CD4-positive, alpha-beta memory T cell (primary cell): ENCODE results near the gene SLC35E4. TPM values are rescaled to one million over a fixed set of nuclear protein-coding genes. Genes with fewer than 3 reads are reported as not detected.

Source experiments
- CTCF ChIA-PET: fragments of 350-600 bp; sonication (Branson Sonifier 250); formaldehyde crosslinking; loops from one replicate; lab custom pipeline; 2021; ENCODE audit warnings: inconsistent platforms; ENCODE audit not compliant: partially characterized antibody; lab: Charles Lee
- POLR2A ChIA-PET: fragments of 350-600 bp; sonication (Branson Sonifier 250); formaldehyde crosslinking; loops from one replicate; lab custom pipeline; 2021; ENCODE audit not compliant: partially characterized antibody; lab: Charles Lee
- DNase-seq, 5 donors: peaks; one replicate each; pipeline versions ENCODE4 v3.0.0 to v3.0.0-alpha.2; 2020 to 2022; ENCODE audit warnings: mixed read lengths in 1 of 5
- H3K27ac ChIP-seq: one replicate; pipeline ENCODE4 v1.7.0; 2013; ENCODE audit warnings: low read depth, low read length
- H3K27me3 ChIP-seq: 2 replicates; pipeline ENCODE4 v1.7.0; 2013; ENCODE audit warnings: mild to moderate bottlenecking, low read length, moderate library complexity; ENCODE audit not compliant: insufficient read depth
- H3K36me3 ChIP-seq: 2 replicates; pipeline ENCODE4 v1.7.0; 2013; ENCODE audit warnings: mild to moderate bottlenecking, low read length, moderate library complexity; ENCODE audit not compliant: insufficient read depth
- H3K4me1 ChIP-seq: 2 replicates; pipeline ENCODE4 v1.7.0; 2013; ENCODE audit warnings: mild to moderate bottlenecking, low read length, moderate library complexity; ENCODE audit not compliant: insufficient read depth
- H3K4me3 ChIP-seq, 2 donors: one replicate each; pipeline ENCODE4 v1.7.0; 2013; ENCODE audit warnings: low read length in 2 of 2, mild to moderate bottlenecking in 1 of 2
- H3K9me3 ChIP-seq, 2 donors: one replicate each; pipeline ENCODE4 v1.7.0; 2013; ENCODE audit warnings: low read length in 2 of 2, control low read depth in 1 of 2; ENCODE audit not compliant: control insufficient read depth in 1 of 2
- H3K27ac Mint-ChIP-seq, 7 donors: one replicate each; pipeline ENCODE4 v1.8.0; 2020 to 2021; ENCODE audit warnings: mixed read lengths in 7 of 7, mild to moderate bottlenecking in 6 of 7, inconsistent platforms in 3 of 7, moderate library complexity in 3 of 7
- H3K27me3 Mint-ChIP-seq, 2 donors: one replicate each; pipeline ENCODE4 v1.8.0; 2020 to 2021; ENCODE audit warnings: mixed read lengths in 2 of 2
- H3K36me3 Mint-ChIP-seq, 2 donors: one replicate each; pipeline ENCODE4 v1.8.0; 2020 to 2021; ENCODE audit warnings: mixed read lengths in 2 of 2, inconsistent platforms in 1 of 2, mild to moderate bottlenecking in 1 of 2
- H3K4me1 Mint-ChIP-seq, 4 donors: one replicate each; pipeline ENCODE4 v1.8.0; 2020 to 2021; ENCODE audit warnings: mixed read lengths in 4 of 4, mild to moderate bottlenecking in 1 of 4
- H3K4me3 Mint-ChIP-seq, 8 donors: one replicate each; pipeline ENCODE4 v1.8.0; 2020 to 2021; ENCODE audit warnings: mixed read lengths in 8 of 8, mild to moderate bottlenecking in 7 of 8, moderate library complexity in 6 of 8, inconsistent platforms in 3 of 8
- H3K9me3 Mint-ChIP-seq, 8 donors: one replicate each; pipeline ENCODE4 v1.8.0; 2020 to 2021; ENCODE audit warnings: mixed read lengths in 8 of 8, mild to moderate bottlenecking in 5 of 8, inconsistent platforms in 3 of 8, moderate library complexity in 1 of 8
- intact Hi-C: fragments of 100-400 bp; cut with micrococcal nuclease; formaldehyde crosslinking; loops from one replicate; pipeline ENCODE4 v1.15.1; 2023
- polyA plus RNA-seq, 2 donors: library from polyadenylated mRNA; unstranded; fragments of 300-500 nt; fragmentation: Illumina TruSeq; gene quantifications; one replicate each; pipeline ENCODE4 v1.2.3, GENCODE V29; 2021
- total RNA-seq, 2 experiments: library from RNA; stranded (reverse); gene quantifications; one replicate each; pipeline ENCODE4 v1.2.3, GENCODE V29; 2021

SLC35E4 gene
- total and polyA plus RNA-seq, 4 experiments from 2014 or later, result 0.61 to 3.0 (median 2.0) TPM

- Mint-ChIP-seq H3K4me3 (peak overlapping the region in 1 of 8 donors; percentile 39), H3K9me3 (peaks cover 0 to 2% (median 0%) of the 10 kb centered on the region in 8 donors), H3K4me1 (peaks cover 9 to 30% (median 19%) of the 10 kb centered on the region in 4 donors), H3K27ac (peak overlapping the region in 2 of 7 donors; percentile 65 to 84), H3K27me3 (peaks cover 0 to 1% of the 10 kb centered on the region in 2 donors), H3K36me3 (no peaks in the 10 kb centered on the region)
- no peak for DNase-seq
- Histone ChIP-seq H3K36me3 (no peaks in the 10 kb centered on the region), H3K27ac (no peak overlapping the region), H3K4me1 (peaks cover 16% of the 10 kb centered on the region), H3K4me3 (no peak overlapping the region), H3K9me3 (no peaks in the 10 kb centered on the region), H3K27me3 (no peaks in the 10 kb centered on the region)
- POLR2A ChIA-PET, result no interaction called here
- CTCF ChIA-PET, result interaction anchor here (0.8 to 1.0 kb wide), 2 partner anchors 25 to 146 kb away, joined by 3 to 4 read pairs; no protein-coding TSS in a partner anchor
- intact Hi-C loops, result no loop called here
Observed at GRCh38 chr22:30609260-30610185, 26.1 kb upstream of the SLC35E4 start.

GRCh38 chr22:30610299-30610698 lies 25.3 kb upstream of the SLC35E4 start:
- intact Hi-C loops, result no loop called here
- H3K4me1 ChIP-seq, result peaks cover 16% of the 10 kb centered on the region
- Mint-ChIP-seq H3K4me3 (no peak overlapping the region), H3K4me1 (peaks cover 9 to 28% (median 17%) of the 10 kb centered on the region in 4 donors), H3K36me3 (no peaks in the 10 kb centered on the region), H3K9me3 (peaks cover 0 to 2% (median 0%) of the 10 kb centered on the region in 8 donors), H3K27me3 (peaks cover 0 to 1% of the 10 kb centered on the region in 2 donors), H3K27ac (peak overlapping the region in 2 of 7 donors; percentile 37 to 67)
- no peak overlapping the region for H3K4me3 ChIP-seq
- CTCF ChIA-PET, result interaction anchor here (1.0 kb wide), 1 partner anchor 25 kb away, joined by 4 read pairs; no protein-coding TSS in a partner anchor
- H3K9me3 ChIP-seq, result no peaks in the 10 kb centered on the region
- no peaks in the 10 kb centered on the region for H3K36me3 ChIP-seq
- DNase-seq, result no peak
- POLR2A ChIA-PET, result no interaction called here
- H3K27me3 ChIP-seq, result no peaks in the 10 kb centered on the region
- no peak overlapping the region for H3K27ac ChIP-seq

- H3K27me3 ChIP-seq, result no peaks in the 10 kb centered on the region
- peaks cover 0 to 2% (median 0%) of the 10 kb centered on the region in 8 donors for H3K9me3 Mint-ChIP-seq
- peaks cover 7 to 19% (median 10%) of the 10 kb centered on the region in 4 donors for H3K4me1 Mint-ChIP-seq
- no peak for DNase-seq
- H3K36me3 Mint-ChIP-seq, result no peaks in the 10 kb centered on the region
- H3K4me1 ChIP-seq, result peaks cover 9% of the 10 kb centered on the region
- POLR2A ChIA-PET, result no interaction called here
- H3K27ac ChIP-seq, result no peak overlapping the region
- CTCF ChIA-PET, result no interaction called here
- peaks cover 0 to 1% of the 10 kb centered on the region in 2 donors for H3K27me3 Mint-ChIP-seq
- H3K27ac Mint-ChIP-seq, result no peak overlapping the region
- intact Hi-C loops, result no loop called here
- no peak overlapping the region for H3K4me3 Mint-ChIP-seq
- no peak overlapping the region for H3K4me3 ChIP-seq
- H3K9me3 ChIP-seq, result no peaks in the 10 kb centered on the region
- H3K36me3 ChIP-seq, result no peaks in the 10 kb centered on the region
Observed at GRCh38 chr22:30611197-30611596, 24.4 kb upstream of the SLC35E4 start.

GRCh38 chr22:30612789-30613188 lies 22.8 kb upstream of the SLC35E4 start:
- ChIA-PET POLR2A (no interaction called here), CTCF (no interaction called here)
- H3K27me3 ChIP-seq, result no peaks in the 10 kb centered on the region
- Mint-ChIP-seq H3K27me3 (peaks cover 0 to 2% of the 10 kb centered on the region in 2 donors), H3K27ac (no peak overlapping the region), H3K4me1 (peaks cover 0 to 6% (median 2%) of the 10 kb centered on the region in 4 donors), H3K9me3 (peaks cover 0 to 2% (median 0%) of the 10 kb centered on the region in 8 donors), H3K36me3 (no peaks in the 10 kb centered on the region), H3K4me3 (no peak overlapping the region)
- no peak for DNase-seq
- H3K36me3 ChIP-seq, result no peaks in the 10 kb centered on the region
- H3K4me1 ChIP-seq, result no peaks in the 10 kb centered on the region
- no peak overlapping the region for H3K27ac ChIP-seq
- no peak overlapping the region for H3K4me3 ChIP-seq
- no peaks in the 10 kb centered on the region for H3K9me3 ChIP-seq
- intact Hi-C loops, result no loop called here

- CTCF ChIA-PET, result interaction anchor here (1.2 kb wide), 1 partner anchor 10 kb away, joined by 5 read pairs; no protein-coding TSS in a partner anchor
Observed at GRCh38 chr22:30614268-30614667, 21.3 kb upstream of the SLC35E4 start.

GRCh38 chr22:30614879-30615278 lies 20.7 kb upstream of the SLC35E4 start:
- no peaks in the 10 kb centered on the region for H3K9me3 Mint-ChIP-seq
- no peaks in the 10 kb centered on the region for H3K36me3 ChIP-seq
- H3K27ac ChIP-seq, result no peak overlapping the region
- H3K4me1 Mint-ChIP-seq, result no peaks in the 10 kb centered on the region
- H3K4me3 ChIP-seq, result no peak overlapping the region
- H3K27me3 Mint-ChIP-seq, result peaks cover 0 to 2% of the 10 kb centered on the region in 2 donors
- DNase-seq, result no peak
- no peaks in the 10 kb centered on the region for H3K4me1 ChIP-seq
- H3K27ac Mint-ChIP-seq, result no peak overlapping the region
- no peaks in the 10 kb centered on the region for H3K27me3 ChIP-seq
- H3K9me3 ChIP-seq, result no peaks in the 10 kb centered on the region
- CTCF ChIA-PET, result interaction anchor here (1.2 kb wide), 1 partner anchor 11 kb away, joined by 5 read pairs; no protein-coding TSS in a partner anchor
- H3K4me3 Mint-ChIP-seq, result no peak overlapping the region
- POLR2A ChIA-PET, result no interaction called here
- intact Hi-C loops, result no loop called here
- no peaks in the 10 kb centered on the region for H3K36me3 Mint-ChIP-seq

More at GRCh38 chr22:30614268-30614667, 21.3 kb upstream of the SLC35E4 start:
- H3K9me3 Mint-ChIP-seq, result peaks cover 0 to 1% (median 0%) of the 10 kb centered on the region in 8 donors
- H3K4me1 Mint-ChIP-seq, result peaks cover 0 to 3% (median 2%) of the 10 kb centered on the region in 4 donors
- intact Hi-C loops, result no loop called here
- Histone ChIP-seq H3K36me3 (no peaks in the 10 kb centered on the region), H3K27ac (no peak overlapping the region), H3K27me3 (no peaks in the 10 kb centered on the region), H3K4me3 (no peak overlapping the region), H3K9me3 (no peaks in the 10 kb centered on the region), H3K4me1 (no peaks in the 10 kb centered on the region)
- H3K27me3 Mint-ChIP-seq, result peaks cover 0 to 2% of the 10 kb centered on the region in 2 donors
- H3K4me3 Mint-ChIP-seq, result no peak overlapping the region
- H3K27ac Mint-ChIP-seq, result no peak overlapping the region
- POLR2A ChIA-PET, result no interaction called here
- DNase-seq, result no peak
- no peaks in the 10 kb centered on the region for H3K36me3 Mint-ChIP-seq

GRCh38 chr22:30615543-30615954 lies 20.0 kb upstream of the SLC35E4 start:
- DNase-seq, result no peak
- no peaks in the 10 kb centered on the region for H3K36me3 Mint-ChIP-seq
- Histone ChIP-seq H3K27ac (no peak overlapping the region), H3K4me1 (no peaks in the 10 kb centered on the region), H3K9me3 (no peaks in the 10 kb centered on the region), H3K4me3 (no peak overlapping the region), H3K36me3 (no peaks in the 10 kb centered on the region), H3K27me3 (no peaks in the 10 kb centered on the region)
- H3K27me3 Mint-ChIP-seq, result peaks cover 0 to 2% of the 10 kb centered on the region in 2 donors
- CTCF ChIA-PET, result interaction anchor here (1.2 kb wide), 1 partner anchor 11 kb away, joined by 5 read pairs; no protein-coding TSS in a partner anchor
- intact Hi-C loops, result no loop called here
- no peaks in the 10 kb centered on the region for H3K9me3 Mint-ChIP-seq
- H3K4me3 Mint-ChIP-seq, result no peak overlapping the region
- H3K4me1 Mint-ChIP-seq, result no peaks in the 10 kb centered on the region
- POLR2A ChIA-PET, result no interaction called here
- H3K27ac Mint-ChIP-seq, result no peak overlapping the region
